ENCODE measurements around the gene TM4SF1.
"Not testable (repeated sequence)": the region's sequence is repeated elsewhere in the genome, so short reads cannot be mapped to it uniquely, and the experiment has no call there.

TM4SF1 gene

GRCh38 chr3:149395107-149396089 lies 17.9 kb upstream of the TM4SF1 start:
- DNase-seq (ENCODE audit: low read depth in 2 of 2) = no peak

- DNase-seq (ENCODE audit: low read depth in 2 of 2) = no peak
Observed at GRCh38 chr3:149393345-149394160, 16.1 kb upstream of the TM4SF1 start.

- DNase-seq (ENCODE audit: low read depth in 2 of 2) = no peak
Observed at GRCh38 chr3:149391960-149392359, 14.5 kb upstream of the TM4SF1 start.

DNA sequence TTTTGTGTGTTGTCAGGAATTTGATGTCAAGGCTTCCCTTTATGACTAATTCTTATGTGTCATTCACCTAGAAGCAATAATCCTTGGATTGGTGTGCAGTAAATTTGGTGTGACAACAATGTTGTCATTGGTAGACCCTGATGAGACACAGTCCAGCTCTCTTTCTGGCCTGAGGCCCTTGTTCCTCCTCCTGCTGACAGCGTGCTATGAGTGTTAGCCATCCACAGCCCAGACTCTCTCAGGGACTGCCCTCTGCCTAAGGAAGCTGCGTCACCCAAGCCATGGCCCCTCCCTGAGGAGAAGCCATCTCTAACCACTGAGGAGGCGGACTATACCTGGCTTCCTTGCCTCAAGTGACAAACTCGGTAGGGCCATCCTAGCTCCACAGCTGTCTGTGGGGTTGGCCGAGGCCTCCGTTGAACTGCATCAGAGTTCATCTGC lies 13.3 kb upstream of the TM4SF1 start:
- no peak for DNase-seq (ENCODE audit: low read depth in 2 of 2)

- DNase-seq (ENCODE audit: low read depth in 2 of 2) = no peak
Observed at GRCh38 chr3:149390294-149390693, 12.8 kb upstream of the TM4SF1 start.

- DNase-seq (ENCODE audit: low read depth in 2 of 2) = no peak
Observed at GRCh38 chr3:149388531-149389417, 11.3 kb upstream of the TM4SF1 start.

- no peak for DNase-seq (ENCODE audit: low read depth in 2 of 2)
Observed at GRCh38 chr3:149388001-149388440, 10.6 kb upstream of the TM4SF1 start.

DNA sequence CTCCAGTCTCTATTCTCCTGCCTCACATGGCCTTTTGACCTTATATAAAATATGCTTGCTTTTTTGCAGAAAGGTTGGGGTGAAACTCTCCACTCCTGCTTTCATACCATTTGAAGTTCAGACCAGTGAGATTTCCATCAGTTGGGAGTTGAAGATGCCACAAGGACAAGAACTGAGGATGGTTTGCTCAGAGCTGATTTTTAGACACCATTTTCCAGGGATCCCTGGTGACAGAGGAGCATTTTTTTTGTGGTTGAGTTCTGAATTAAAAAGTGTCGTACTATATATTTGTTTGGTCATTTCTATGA lies 8.8 kb upstream of the TM4SF1 start:
- DNase-seq (ENCODE audit: low read depth in 2 of 2) = no peak

- no peak for DNase-seq (ENCODE audit: low read depth in 2 of 2)
Observed at GRCh38 chr3:149385617-149386298, 8.3 kb upstream of the TM4SF1 start.

DNA sequence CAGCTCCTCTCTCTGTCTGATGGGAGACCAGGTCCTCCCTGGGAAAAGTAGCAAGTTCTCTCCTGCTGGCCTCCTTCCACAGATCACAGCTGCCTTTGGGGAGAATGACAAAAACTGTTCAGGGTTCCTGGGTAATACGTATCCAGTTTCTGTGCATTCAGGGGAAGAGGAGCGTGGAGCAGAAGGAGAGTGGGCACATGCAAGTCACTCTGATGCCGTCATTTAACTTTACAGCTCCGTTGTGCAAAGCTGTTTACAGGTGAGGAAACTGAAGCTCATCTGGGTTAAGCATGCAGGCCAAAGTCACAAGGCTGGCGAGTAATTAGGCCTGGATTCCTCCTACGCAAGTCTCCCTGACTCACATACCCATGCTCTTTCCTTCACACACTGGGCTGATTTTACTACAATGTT lies 7.5 kb upstream of the TM4SF1 start:
- no peak for DNase-seq (ENCODE audit: low read depth in 2 of 2)

- DNase-seq (ENCODE audit: low read depth in 2 of 2) = no peak
Observed at GRCh38 chr3:149384167-149384566, 6.7 kb upstream of the TM4SF1 start.

GRCh38 chr3:149383703-149384102 lies 6.3 kb upstream of the TM4SF1 start:
- no peak for DNase-seq (ENCODE audit: low read depth in 2 of 2)

DNA sequence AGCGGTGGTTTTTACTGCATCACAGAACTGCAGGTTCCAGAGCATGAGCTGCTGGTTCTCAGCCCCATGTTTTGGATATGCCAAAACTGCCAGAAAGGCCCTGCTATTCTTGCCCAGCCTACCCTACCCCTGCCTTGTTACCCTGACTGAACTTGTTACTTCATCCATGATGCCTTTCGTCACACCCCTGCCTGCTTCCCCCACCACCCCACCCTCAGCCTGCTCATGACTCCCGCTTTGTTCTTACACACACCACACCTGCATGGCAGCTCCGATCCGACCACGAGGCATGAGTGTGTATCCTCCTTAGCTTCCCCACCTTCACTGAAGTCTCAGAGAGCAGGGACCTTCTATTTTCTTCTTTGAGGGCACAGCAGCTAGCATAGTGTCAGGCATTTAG lies 5.1 kb upstream of the TM4SF1 start:
- no peak for DNase-seq (ENCODE audit: low read depth in 2 of 2)

GRCh38 chr3:149382101-149382467 lies 4.6 kb upstream of the TM4SF1 start:
- no peak for DNase-seq (ENCODE audit: low read depth in 2 of 2)

- no peak for DNase-seq (ENCODE audit: low read depth in 2 of 2)
Observed at GRCh38 chr3:149381173-149382100, 4.0 kb upstream of the TM4SF1 start.

- not testable (repeated sequence) for DNase-seq (ENCODE audit: low read depth in 2 of 2)
Observed at GRCh38 chr3:149380220-149380619, 2.8 kb upstream of the TM4SF1 start.

- no peak for DNase-seq (ENCODE audit: low read depth in 2 of 2)
Observed at GRCh38 chr3:149378478-149379309, 1.2 kb upstream of the TM4SF1 start.

- no peak for DNase-seq (ENCODE audit: low read depth in 2 of 2)
Observed at GRCh38 chr3:149376718-149377407, 586 bp downstream of the TM4SF1 start.
